Neural cell (in vitro differentiated cells): ENCODE results near the gene ATF6.

Source experiments
- CTCF ChIP-seq: fragments of 450-650 bp; IDR thresholded peaks from 2 replicates; pipeline ENCODE4 v1.5.1; 2014; ENCODE audit warnings: antibody characterized with exemption, mild to moderate bottlenecking, moderate library complexity; ENCODE audit not compliant: poor library complexity, severe bottlenecking
- EP300 ChIP-seq: fragments of 450-650 bp; conservative IDR thresholded peaks from 2 replicates; pipeline ENCODE4 v1.6.1; 2014; ENCODE audit warnings: antibody characterized with exemption, mild to moderate bottlenecking, moderate library complexity; ENCODE audit not compliant: poor library complexity, severe bottlenecking
- EZH2 ChIP-seq: fragments of 200-600, 300-800 bp; shearing (Covaris generic), sonication (generic); IDR thresholded peaks from 2 replicates; pipeline ENCODE4 v1.6.1; 2014; ENCODE audit warnings: antibody characterized with exemption, low read length, borderline replicate concordance, mild to moderate bottlenecking; ENCODE audit not compliant: insufficient read depth, poor library complexity, severe bottlenecking
- MXI1 ChIP-seq: fragments of 450-650 bp; conservative IDR thresholded peaks from 2 replicates; pipeline ENCODE4 v1.6.1; 2014; ENCODE audit warnings: antibody characterized with exemption, mild to moderate bottlenecking; ENCODE audit not compliant: poor library complexity, severe bottlenecking
- SMC3 ChIP-seq: fragments of 450-650 bp; conservative IDR thresholded peaks from 2 replicates; pipeline ENCODE4 v1.6.1; 2014; ENCODE audit warnings: antibody characterized with exemption, mild to moderate bottlenecking, moderate library complexity; ENCODE audit not compliant: poor library complexity
- TAF1 ChIP-seq: IDR thresholded peaks from 2 replicates; pipeline ENCODE4 v1.6.1; 2012; ENCODE audit warnings: low read depth

GRCh38 chr1:161784968-161785367, 18.8 kb downstream of the ATF6 start:
- TF ChIP-seq SMC3 (no peak), CTCF (no peak), TAF1 (no peak), EZH2 (no peak), EP300 (no peak), MXI1 (no peak)
